ENCODE data around the gene GLRX3. TPM values are rescaled to one million over a fixed set of nuclear protein-coding genes. Genes with fewer than 3 reads are reported as not detected.
A peak's percentile ranks its signal among the peaks of the same experiment; 100 is the strongest.

GLRX3 gene
- total and polyA plus RNA-seq, 5 experiments from 2014 or later, result 47.6 to 97.8 (median 71.5) TPM

DNA sequence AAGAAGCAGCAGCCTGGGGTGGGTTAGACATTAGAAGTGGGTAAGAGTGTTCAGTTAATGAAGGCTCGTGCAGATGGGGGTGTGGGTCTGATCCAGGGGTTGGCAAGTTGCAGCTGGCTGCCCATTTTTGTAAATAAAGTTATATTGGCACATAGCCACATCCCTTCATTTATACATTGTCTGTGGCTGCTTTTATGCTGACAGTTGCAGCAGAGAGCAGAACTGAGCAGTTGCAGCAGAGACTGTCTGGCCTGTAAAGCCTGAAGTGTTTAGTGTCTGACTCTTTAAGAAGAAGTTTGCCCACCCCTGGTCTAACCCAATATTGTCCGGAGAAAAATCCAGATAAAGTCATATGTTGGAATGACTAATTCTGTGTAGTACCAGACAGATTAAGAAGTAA is 38.1 kb downstream of the GLRX3 start:
- no peaks in the 10 kb centered on the region for H3K9me3 Mint-ChIP-seq
- peak overlapping the region in 4 of 10 donors; percentile 32 to 51 (median 40) for H3K4me3 Mint-ChIP-seq
- POLR2A ChIA-PET, result no interaction called here
- peaks cover 16 to 47% (median 40%) of the 10 kb centered on the region in 4 donors for H3K4me1 Mint-ChIP-seq
- no peaks in the 10 kb centered on the region for H3K27me3 Mint-ChIP-seq
- DNase-seq (no peak), ATAC-seq (no peak)
- H3K36me3 Mint-ChIP-seq, result peaks cover 0 to 48% (median 6%) of the 10 kb centered on the region in 3 donors
- H3K27ac Mint-ChIP-seq, result peak overlapping the region in 5 of 10 donors; percentile 28 to 63 (median 51)

- no peak for ATAC-seq
- Mint-ChIP-seq H3K27ac (peak overlapping the region in 2 of 10 donors; percentile 59 to 60), H3K4me1 (peaks cover 16 to 44% (median 34%) of the 10 kb centered on the region in 4 donors), H3K4me3 (no peak overlapping the region), H3K9me3 (no peaks in the 10 kb centered on the region), H3K36me3 (peaks cover 0 to 46% (median 8%) of the 10 kb centered on the region in 3 donors), H3K27me3 (no peaks in the 10 kb centered on the region)
- DNase-seq, result no peak
- POLR2A ChIA-PET, result no interaction called here
Measured at GRCh38 chr10:130175074-130175473, 38.9 kb downstream of the GLRX3 start.

- H3K4me1 Mint-ChIP-seq, result peaks cover 12 to 27% (median 19%) of the 10 kb centered on the region in 4 donors
- ATAC-seq, result no peak
- H3K27me3 Mint-ChIP-seq, result no peaks in the 10 kb centered on the region
- H3K36me3 Mint-ChIP-seq, result peaks cover 0 to 66% (median 11%) of the 10 kb centered on the region in 3 donors
- POLR2A ChIA-PET, result no interaction called here
- DNase-seq, result no peak
- H3K9me3 Mint-ChIP-seq, result no peaks in the 10 kb centered on the region
- no peak overlapping the region for H3K4me3 Mint-ChIP-seq
- H3K27ac Mint-ChIP-seq, result no peak overlapping the region
Measured at GRCh38 chr10:130177250-130177649, 41.1 kb downstream of the GLRX3 start.

DNA sequence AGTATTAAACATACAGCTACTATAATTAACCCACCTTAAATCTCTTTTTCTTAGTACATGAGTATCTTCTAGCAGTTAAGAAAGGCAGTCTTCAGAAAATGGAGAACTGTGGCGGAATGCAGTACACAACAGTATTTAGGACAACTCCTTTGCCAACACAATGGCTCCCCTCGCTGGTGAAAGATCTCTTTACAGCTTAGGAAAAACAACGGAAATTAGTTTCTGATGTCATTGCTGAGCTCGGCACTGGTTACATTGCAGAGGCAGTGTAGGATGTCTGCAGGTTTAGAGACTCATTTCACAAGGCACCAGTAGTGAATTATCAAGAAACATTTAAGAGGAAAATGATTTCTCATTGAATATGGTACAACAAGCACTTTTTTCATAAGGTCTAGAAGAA is 43.4 kb downstream of the GLRX3 start:
- Mint-ChIP-seq H3K4me3 (no peak overlapping the region), H3K27ac (no peak overlapping the region), H3K27me3 (no peaks in the 10 kb centered on the region), H3K36me3 (peaks cover 0 to 74% (median 18%) of the 10 kb centered on the region in 3 donors), H3K9me3 (no peaks in the 10 kb centered on the region), H3K4me1 (peaks cover 0 to 8% (median 5%) of the 10 kb centered on the region in 4 donors)
- POLR2A ChIA-PET, result no interaction called here
- peak in 6 of 10 donors; percentile 31 to 69 (median 46) for DNase-seq
- peak; percentile 80 to 87 for ATAC-seq

- Mint-ChIP-seq H3K4me3 (no peak overlapping the region), H3K27me3 (no peaks in the 10 kb centered on the region), H3K36me3 (peaks cover 0 to 75% (median 17%) of the 10 kb centered on the region in 3 donors), H3K27ac (peak overlapping the region in 4 of 10 donors; percentile 3 to 75 (median 20)), H3K4me1 (peaks cover 0 to 6% (median 4%) of the 10 kb centered on the region in 4 donors), H3K9me3 (no peaks in the 10 kb centered on the region)
- DNase-seq (no peak), ATAC-seq (no peak)
- POLR2A ChIA-PET, result no interaction called here
Measured at GRCh38 chr10:130180416-130180815, 44.2 kb downstream of the GLRX3 start.

DNA sequence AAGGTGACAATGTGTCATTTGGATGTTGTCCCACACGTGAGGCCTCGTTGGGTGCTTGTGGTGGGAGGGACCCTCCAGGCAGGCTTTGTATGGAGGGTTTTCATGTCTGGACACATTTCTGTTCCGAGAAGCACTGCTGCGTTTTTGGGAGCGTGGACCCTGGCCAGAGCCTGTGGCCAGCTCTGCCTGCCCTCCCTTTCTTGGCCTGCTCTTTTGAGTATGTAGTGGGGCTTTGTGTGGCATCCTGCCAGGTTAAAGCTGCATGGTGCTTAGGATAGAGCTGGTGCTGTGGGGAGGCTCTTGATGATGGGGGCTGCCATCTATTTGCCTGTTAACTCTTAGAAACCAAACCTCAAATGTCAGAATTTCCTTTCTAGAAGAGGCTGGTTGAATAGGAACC is 45.7 kb downstream of the GLRX3 start:
- DNase-seq, result no peak
- POLR2A ChIA-PET, result no interaction called here
- H3K36me3 Mint-ChIP-seq, result peaks cover 0 to 78% (median 22%) of the 10 kb centered on the region in 3 donors
- no peaks in the 10 kb centered on the region for H3K27me3 Mint-ChIP-seq
- no peak for ATAC-seq
- no peak overlapping the region for H3K4me3 Mint-ChIP-seq
- H3K4me1 Mint-ChIP-seq, result peaks cover 0 to 6% (median 4%) of the 10 kb centered on the region in 4 donors
- peak overlapping the region in 1 of 10 donors; percentile 72 for H3K27ac Mint-ChIP-seq
- H3K9me3 Mint-ChIP-seq, result no peaks in the 10 kb centered on the region

GRCh38 chr10:130185591-130185990 is 49.4 kb downstream of the GLRX3 start:
- Mint-ChIP-seq H3K4me1 (peaks cover 2 to 5% (median 3%) of the 10 kb centered on the region in 4 donors), H3K27ac (peak overlapping the region in 2 of 10 donors; percentile 22 to 35), H3K27me3 (no peaks in the 10 kb centered on the region), H3K4me3 (no peak overlapping the region), H3K36me3 (peaks cover 0 to 55% (median 16%) of the 10 kb centered on the region in 3 donors), H3K9me3 (no peaks in the 10 kb centered on the region)
- DNase-seq (no peak), ATAC-seq (no peak)
- POLR2A ChIA-PET, result interaction anchor here (0.6 kb wide), 1 partner anchor 14 kb away, joined by 3 read pairs; no protein-coding TSS in a partner anchor

GRCh38 chr10:130188195-130189175 is 52.3 kb downstream of the GLRX3 start:
- DNase-seq (no peak), ATAC-seq (no peak)
- Mint-ChIP-seq H3K36me3 (peaks cover 0 to 27% (median 14%) of the 10 kb centered on the region in 3 donors), H3K9me3 (no peaks in the 10 kb centered on the region), H3K27me3 (peaks cover 4 to 13% (median 9%) of the 10 kb centered on the region in 5 donors), H3K27ac (peak overlapping the region in 3 of 10 donors; percentile 5 to 71 (median 40)), H3K4me1 (peaks cover 6 to 13% (median 8%) of the 10 kb centered on the region in 4 donors), H3K4me3 (peak overlapping the region in 2 of 10 donors; percentile 39 to 58)
- POLR2A ChIA-PET, result no interaction called here

DNA sequence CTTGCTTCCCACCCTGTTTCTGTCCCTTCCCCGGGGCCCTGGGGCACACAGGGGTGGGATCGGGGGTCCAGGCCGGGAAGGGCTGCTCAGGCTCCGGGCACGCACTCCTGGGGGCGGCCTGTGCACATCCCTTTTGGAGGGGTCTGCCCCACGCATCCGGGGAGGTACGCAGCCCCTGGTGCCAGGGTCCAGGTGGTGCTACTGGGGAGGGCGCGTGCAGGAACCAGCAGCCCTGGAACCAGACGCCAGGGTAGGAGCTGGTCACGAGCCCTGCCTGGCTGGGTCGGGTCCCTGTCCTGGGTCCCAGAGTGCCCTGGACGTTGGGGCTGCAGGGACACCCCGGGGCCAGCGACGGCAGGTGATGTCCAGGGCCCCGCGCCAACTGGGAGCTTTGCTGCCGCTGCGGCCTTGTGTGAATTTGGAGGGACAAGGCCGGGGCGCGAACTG is 53.4 kb downstream of the GLRX3 start:
- Mint-ChIP-seq H3K36me3 (peaks cover 0 to 16% (median 8%) of the 10 kb centered on the region in 3 donors), H3K4me3 (peak overlapping the region in 3 of 10 donors; percentile 23 to 56 (median 26)), H3K4me1 (peaks cover 8 to 13% (median 9%) of the 10 kb centered on the region in 4 donors), H3K27ac (no peak overlapping the region), H3K9me3 (no peaks in the 10 kb centered on the region), H3K27me3 (peaks cover 4 to 13% (median 10%) of the 10 kb centered on the region in 5 donors)
- ATAC-seq (no peak), DNase-seq (no peak)
- POLR2A ChIA-PET, result no interaction called here

- H3K4me1 Mint-ChIP-seq, result peaks cover 8 to 13% (median 9%) of the 10 kb centered on the region in 4 donors
- POLR2A ChIA-PET, result no interaction called here
- H3K27me3 Mint-ChIP-seq, result peaks cover 4 to 13% (median 10%) of the 10 kb centered on the region in 5 donors
- peak; percentile 93 to 96 for ATAC-seq
- H3K4me3 Mint-ChIP-seq, result peak overlapping the region in 3 of 10 donors; percentile 23 to 41 (median 26)
- H3K9me3 Mint-ChIP-seq, result no peaks in the 10 kb centered on the region
- no peak overlapping the region for H3K27ac Mint-ChIP-seq
- peaks cover 0 to 10% (median 7%) of the 10 kb centered on the region in 3 donors for H3K36me3 Mint-ChIP-seq
- DNase-seq, result peak; percentile 71 to 95 (median 88)
Measured at GRCh38 chr10:130190055-130190736, 54.0 kb downstream of the GLRX3 start.

- Mint-ChIP-seq H3K4me3 (peak overlapping the region in 7 of 10 donors; percentile 36 to 64 (median 61)), H3K9me3 (no peaks in the 10 kb centered on the region), H3K27ac (no peak overlapping the region), H3K27me3 (peaks cover 4 to 13% (median 10%) of the 10 kb centered on the region in 5 donors), H3K36me3 (peaks cover 0 to 5% (median 2%) of the 10 kb centered on the region in 3 donors), H3K4me1 (peaks cover 8 to 13% (median 9%) of the 10 kb centered on the region in 4 donors)
- POLR2A ChIA-PET, result no interaction called here
- DNase-seq, result no peak
- peak in 1 of 2 donors; percentile 5 for ATAC-seq
Measured at GRCh38 chr10:130190737-130191115, 54.5 kb downstream of the GLRX3 start.

GRCh38 chr10:130191380-130191779 is 55.2 kb downstream of the GLRX3 start:
- ATAC-seq (no peak), DNase-seq (no peak)
- Mint-ChIP-seq H3K27ac (no peak overlapping the region), H3K9me3 (no peaks in the 10 kb centered on the region), H3K36me3 (peaks cover 0 to 3% (median 0%) of the 10 kb centered on the region in 3 donors), H3K4me1 (peaks cover 8 to 13% (median 9%) of the 10 kb centered on the region in 4 donors), H3K27me3 (peaks cover 4 to 16% (median 10%) of the 10 kb centered on the region in 5 donors), H3K4me3 (peak overlapping the region; percentile 31 to 75 (median 62))
- POLR2A ChIA-PET, result no interaction called here

All from naive thymus-derived CD8-positive, alpha-beta T cell (primary cell).